HFF-Myc (cell line): ENCODE data around the gene C4orf17.
"Not testable (repeated sequence)": the region's sequence is repeated elsewhere in the genome, so short reads cannot be mapped to it uniquely, and the experiment has no call there.

Source experiments
- DNase-seq: peaks from one replicate; pipeline ENCODE4 v3.0.0-alpha.2; 2011; ENCODE audit warnings: low read depth; ENCODE audit errors: extremely low read depth
- H3K4me3 ChIP-seq: replicated peaks from 2 replicates; pipeline ENCODE4 v1.5.1; 2011; ENCODE audit warnings: low read depth, mild to moderate bottlenecking, control low read depth, low read length
- CTCF ChIP-seq: IDR thresholded peaks from 2 replicates; pipeline ENCODE4 v1.5.1; 2012; ENCODE audit warnings: mild to moderate bottlenecking, low read depth, low read length, control low read depth; ENCODE audit errors: missing control alignments

Gene C4orf17

GRCh38 chr4:99529956-99530355 lies 19.1 kb downstream of the C4orf17 start:
- no peak overlapping the region for H3K4me3 ChIP-seq
- no peak for DNase-seq

GRCh38 chr4:99534699-99535098 lies 23.9 kb downstream of the C4orf17 start:
- not testable (repeated sequence) for H3K4me3 ChIP-seq

More at GRCh38 chr4:99529956-99530355, 19.1 kb downstream of the C4orf17 start:
- TF ChIP-seq CTCF: no peak

DNA sequence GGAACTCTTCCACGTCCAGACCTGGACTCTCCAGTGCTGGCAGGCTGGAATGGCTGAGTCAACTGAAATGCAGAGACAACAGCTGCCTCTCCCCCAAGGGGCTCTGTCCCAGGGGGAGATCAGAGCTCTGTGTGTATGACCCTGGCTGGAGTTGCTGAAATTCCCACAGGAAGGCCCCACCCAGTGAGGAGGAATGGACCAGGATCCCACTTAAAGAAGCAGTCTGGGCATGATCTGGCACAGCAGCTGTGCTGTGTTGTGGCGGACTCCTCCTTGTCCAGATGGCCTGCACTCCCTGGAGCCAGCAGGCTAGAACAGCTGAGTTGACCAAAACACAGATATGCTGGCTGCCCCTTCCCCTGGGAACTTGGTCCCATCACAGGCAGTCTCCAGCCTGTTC lies 25.4 kb downstream of the C4orf17 start:
- no peak for DNase-seq
- H3K4me3 ChIP-seq: no peak overlapping the region
- no peak for TF ChIP-seq CTCF

More at GRCh38 chr4:99534699-99535098, 23.9 kb downstream of the C4orf17 start:
- not testable (repeated sequence) for DNase-seq

DNA sequence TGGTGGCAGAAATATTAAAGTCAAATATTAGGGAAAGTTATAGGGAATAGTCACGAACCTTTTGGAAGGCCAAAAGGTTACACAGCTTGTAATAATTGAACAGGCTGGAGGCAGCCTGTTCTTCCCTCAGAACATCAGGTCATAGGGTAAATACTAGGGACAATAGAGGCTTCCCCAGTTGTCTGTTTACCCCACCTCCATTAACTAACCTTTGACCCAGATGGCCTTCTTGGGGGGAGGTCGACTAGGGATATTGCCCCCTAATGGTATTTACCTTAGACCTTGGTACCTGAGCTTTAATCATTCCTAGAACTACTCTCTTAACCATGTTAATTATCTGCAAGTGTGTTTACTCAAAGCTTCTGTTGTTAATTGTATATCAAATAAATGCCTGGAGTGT lies 26.0 kb downstream of the C4orf17 start:
- TF ChIP-seq CTCF: no peak
- DNase-seq: no peak
- H3K4me3 ChIP-seq: no peak overlapping the region

- no peak for TF ChIP-seq CTCF
- DNase-seq: no peak
- H3K4me3 ChIP-seq: no peak overlapping the region
These were observed 26.9 kb downstream of the C4orf17 start for GRCh38 chr4:99537674-99538073.

DNA sequence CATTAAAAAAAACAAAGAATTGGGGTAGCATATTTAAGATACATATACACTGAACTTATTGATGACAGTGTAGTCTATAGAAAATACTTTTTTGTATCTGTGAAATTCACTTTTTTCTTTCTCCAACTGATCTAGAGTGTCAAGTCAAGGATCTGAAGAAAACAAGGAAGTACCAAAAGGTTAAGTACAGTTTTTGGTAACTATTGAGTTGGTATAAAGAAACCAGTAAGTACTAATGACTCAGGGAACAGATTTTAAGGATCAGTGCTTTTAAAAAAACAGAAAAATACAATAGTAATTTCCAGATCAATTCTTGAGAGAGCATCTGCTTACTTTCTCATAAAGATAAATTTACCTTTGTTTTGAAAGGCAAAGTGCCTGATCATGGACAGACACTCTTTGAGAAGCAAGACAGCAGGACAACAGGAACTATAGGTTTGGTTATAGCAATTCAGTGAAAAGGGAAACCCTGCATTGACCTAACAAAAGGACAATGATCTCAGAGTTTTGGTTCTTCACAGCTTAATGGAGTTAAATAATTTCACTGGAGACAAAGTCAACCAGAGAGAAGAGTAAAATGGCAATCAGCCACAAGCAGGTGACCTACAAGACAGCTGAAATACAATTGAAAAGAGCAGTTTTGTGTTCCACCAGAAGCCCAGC lies 29.6 kb downstream of the C4orf17 start:
- no peak overlapping the region for H3K4me3 ChIP-seq
- DNase-seq: no peak
- TF ChIP-seq CTCF: no peak

DNA sequence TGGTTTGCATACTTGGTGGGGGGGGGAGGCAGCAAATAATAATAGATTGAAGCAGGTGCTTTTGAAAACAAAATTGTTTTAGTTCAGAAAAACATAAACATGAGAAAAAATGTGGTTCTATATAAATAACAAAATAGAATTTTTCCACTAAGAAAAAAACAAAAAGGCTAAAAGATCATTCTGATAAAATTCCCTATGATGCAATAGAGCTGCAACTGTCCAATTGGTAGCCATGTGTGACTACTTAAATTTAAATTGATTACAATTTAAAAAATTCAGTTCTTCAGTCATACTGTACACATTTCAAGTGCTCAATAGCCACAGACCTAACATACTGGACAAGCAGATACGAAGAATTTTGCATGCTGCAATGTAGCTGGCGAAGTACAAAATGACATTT lies 42.1 kb downstream of the C4orf17 start:
- no peak for DNase-seq

More for the DNA sequence above, 42.1 kb downstream of the C4orf17 start:
- H3K4me3 ChIP-seq: no peak overlapping the region
- no peak for TF ChIP-seq CTCF
